ENCODE data around the gene DEPDC4.
"Not testable (repeated sequence)": the region's sequence is repeated elsewhere in the genome, so short reads cannot be mapped to it uniquely, and the experiment has no call there.

Gene DEPDC4

DNA sequence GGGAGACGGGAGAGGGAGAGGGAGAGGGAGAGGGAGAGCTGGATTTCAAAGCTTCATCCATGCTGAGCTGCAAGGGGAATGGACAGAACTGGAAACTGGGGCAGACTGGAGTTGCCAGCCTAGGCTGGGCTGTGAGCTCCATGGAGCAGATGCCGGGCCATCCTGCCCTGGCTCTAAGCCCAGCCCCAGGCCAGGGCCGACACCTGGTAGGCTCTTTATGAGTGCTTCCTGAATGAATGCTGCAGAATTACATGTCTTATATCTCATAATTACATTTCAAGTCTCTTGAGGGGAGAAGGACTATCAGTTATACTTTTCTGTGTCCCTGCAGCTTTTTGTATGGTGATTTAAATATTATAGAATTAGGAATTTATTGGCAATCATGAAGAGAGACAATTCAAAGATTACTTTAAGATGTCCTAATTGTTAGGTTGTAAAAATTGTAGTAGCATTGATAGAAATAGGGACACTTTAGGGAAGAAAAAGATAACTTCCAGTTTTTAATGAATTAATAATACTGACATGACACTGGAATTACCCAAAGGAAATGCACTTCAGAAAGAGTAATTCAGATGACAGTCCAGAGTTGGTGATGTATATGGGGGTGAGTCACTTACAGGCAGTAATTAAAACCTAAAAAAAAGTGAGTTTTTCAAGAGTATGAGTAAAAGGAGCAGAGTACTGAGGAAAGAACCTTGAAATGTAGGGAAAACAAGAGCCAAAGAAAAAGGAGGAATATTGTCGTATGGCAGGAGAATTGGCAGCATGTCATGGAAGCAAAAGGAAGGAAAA lies 29.1 kb upstream of the DEPDC4 start:
- in situ Hi-C loops (cut with HindIII; ENCODE audit: low pct_ligation_motif_present, low sequenced_read_pairs) = no loop called here
- no peak for DNase-seq
- H3K36me3 ChIP-seq (replicated peaks) = peaks cover 9% of the 10 kb centered on the region
- H3K27me3 ChIP-seq (replicated peaks) = no peaks in the 10 kb centered on the region
- TF ChIP-seq, protein P1, sequence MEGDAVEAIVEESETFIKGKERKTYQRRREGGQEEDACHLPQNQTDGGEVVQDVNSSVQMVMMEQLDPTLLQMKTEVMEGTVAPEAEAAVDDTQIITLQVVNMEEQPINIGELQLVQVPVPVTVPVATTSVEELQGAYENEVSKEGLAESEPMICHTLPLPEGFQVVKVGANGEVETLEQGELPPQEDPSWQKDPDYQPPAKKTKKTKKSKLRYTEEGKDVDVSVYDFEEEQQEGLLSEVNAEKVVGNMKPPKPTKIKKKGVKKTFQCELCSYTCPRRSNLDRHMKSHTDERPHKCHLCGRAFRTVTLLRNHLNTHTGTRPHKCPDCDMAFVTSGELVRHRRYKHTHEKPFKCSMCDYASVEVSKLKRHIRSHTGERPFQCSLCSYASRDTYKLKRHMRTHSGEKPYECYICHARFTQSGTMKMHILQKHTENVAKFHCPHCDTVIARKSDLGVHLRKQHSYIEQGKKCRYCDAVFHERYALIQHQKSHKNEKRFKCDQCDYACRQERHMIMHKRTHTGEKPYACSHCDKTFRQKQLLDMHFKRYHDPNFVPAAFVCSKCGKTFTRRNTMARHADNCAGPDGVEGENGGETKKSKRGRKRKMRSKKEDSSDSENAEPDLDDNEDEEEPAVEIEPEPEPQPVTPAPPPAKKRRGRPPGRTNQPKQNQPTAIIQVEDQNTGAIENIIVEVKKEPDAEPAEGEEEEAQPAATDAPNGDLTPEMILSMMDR (IDR thresholded peaks at IDR 0.05; ENCODE audit: low read depth, low read length, missing control alignments) = no peak
- no peak overlapping the region for H3K4me3 ChIP-seq (ENCODE audit: low read depth, low read length)
- no peak overlapping the region for H3K27ac ChIP-seq

DNA sequence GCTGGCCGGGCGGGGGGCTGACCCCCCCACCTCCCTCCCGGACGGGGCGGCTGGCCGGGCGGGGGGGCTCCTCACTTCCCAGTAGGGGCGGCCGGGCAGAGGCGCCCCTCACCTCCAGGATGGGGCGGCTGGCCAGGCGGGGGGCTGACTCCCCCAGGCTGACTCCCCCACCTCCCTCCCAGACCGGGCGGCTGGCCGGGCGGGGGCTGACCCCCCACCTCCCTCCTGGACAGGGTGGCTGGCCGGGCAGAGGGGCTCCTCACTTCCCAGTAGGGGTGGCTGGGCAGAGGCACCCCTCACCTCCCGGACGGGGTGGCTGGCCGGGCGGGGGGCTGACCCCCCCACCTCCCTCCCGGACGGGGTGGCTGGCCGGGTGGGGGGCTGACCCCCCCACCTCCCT lies 27.5 kb upstream of the DEPDC4 start:
- in situ Hi-C loops (cut with HindIII; ENCODE audit: low pct_ligation_motif_present, low sequenced_read_pairs); H3K4me3 ChIP-seq (ENCODE audit: low read depth, low read length); DNase-seq; H3K27ac ChIP-seq; H3K27me3 ChIP-seq (replicated peaks); H3K36me3 ChIP-seq (replicated peaks): not testable (repeated sequence)

DNA sequence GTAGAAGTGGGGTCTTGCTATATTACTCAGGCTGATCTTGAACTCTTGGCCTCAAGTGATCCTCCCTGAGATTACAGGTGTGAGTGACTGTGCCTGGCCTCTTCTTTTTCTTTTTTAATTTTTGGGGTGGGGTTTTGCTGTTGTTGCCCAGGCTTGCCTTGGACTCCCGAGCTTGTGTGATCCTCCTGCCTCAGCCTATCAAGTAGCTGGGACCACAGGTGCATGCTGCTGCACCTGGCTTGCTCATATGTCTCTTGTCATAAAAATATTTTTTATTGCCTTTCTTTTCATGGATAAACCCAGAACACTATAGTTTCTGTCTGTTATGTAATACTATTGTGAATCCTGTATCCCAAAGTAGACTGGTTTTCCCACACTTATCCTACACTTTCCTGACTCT lies 26.1 kb upstream of the DEPDC4 start:
- in situ Hi-C loops (cut with HindIII; ENCODE audit: low pct_ligation_motif_present, low sequenced_read_pairs) = no loop called here
- TF ChIP-seq, protein P1 (IDR thresholded peaks at IDR 0.05; ENCODE audit: low read depth, low read length, missing control alignments) = no peak
- no peak for DNase-seq

DNA sequence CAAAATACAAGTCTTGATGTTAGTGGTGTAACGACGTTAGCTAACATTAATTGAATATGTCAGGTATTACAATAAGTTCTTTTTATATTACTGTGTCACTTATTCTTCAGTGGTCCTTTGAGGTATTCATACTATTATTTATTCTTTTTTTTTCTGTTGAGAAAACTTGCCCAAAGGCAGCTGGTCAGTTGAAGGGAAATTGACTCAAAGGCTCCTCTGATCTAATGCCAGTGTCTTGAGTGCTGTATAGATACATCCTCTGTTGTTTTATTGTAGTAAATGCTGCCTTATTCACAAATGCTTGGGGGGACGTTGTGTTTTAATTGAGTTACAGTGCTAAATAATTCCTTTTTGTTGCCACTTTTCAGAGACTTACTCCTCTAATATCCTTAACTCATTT lies 23.1 kb upstream of the DEPDC4 start:
- H3K27ac ChIP-seq = no peak overlapping the region
- peaks cover 3% of the 10 kb centered on the region for H3K36me3 ChIP-seq (replicated peaks)
- in situ Hi-C loops (cut with HindIII; ENCODE audit: low pct_ligation_motif_present, low sequenced_read_pairs) = no loop called here
- TF ChIP-seq, protein P1 (IDR thresholded peaks at IDR 0.05; ENCODE audit: low read depth, low read length, missing control alignments) = no peak
- H3K4me3 ChIP-seq (ENCODE audit: low read depth, low read length) = no peak overlapping the region
- no peak for DNase-seq
- H3K27me3 ChIP-seq (replicated peaks) = no peaks in the 10 kb centered on the region

More for the DNA sequence above, 26.1 kb upstream of the DEPDC4 start:
- Histone ChIP-seq H3K4me3 (ENCODE audit: low read depth, low read length) (no peak overlapping the region), H3K27me3 (replicated peaks) (no peaks in the 10 kb centered on the region), H3K27ac (no peak overlapping the region), H3K36me3 (replicated peaks) (peaks cover 3% of the 10 kb centered on the region)

DNA sequence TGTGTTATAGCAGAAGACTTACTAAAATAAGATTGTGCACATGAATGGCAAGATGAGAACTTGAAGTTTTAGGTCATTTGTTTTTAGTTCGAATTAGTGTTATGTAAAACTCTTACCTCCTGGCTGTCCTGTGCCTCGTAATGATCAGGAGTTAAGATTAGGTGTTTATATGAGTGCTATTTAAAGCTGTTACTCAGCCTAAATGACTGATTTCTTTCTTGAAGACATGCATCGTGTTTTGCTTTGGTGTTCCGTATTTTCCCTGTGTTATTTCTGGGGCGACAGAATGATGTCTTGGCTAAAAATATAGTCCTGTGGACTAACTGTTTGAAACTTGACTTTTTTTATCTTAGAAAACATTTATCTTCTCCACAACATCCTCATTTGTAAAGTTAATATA lies 22.2 kb upstream of the DEPDC4 start:
- Histone ChIP-seq H3K36me3 (replicated peaks) (peaks cover 3% of the 10 kb centered on the region), H3K27ac (no peak overlapping the region), H3K27me3 (replicated peaks) (no peaks in the 10 kb centered on the region), H3K4me3 (ENCODE audit: low read depth, low read length) (no peak overlapping the region)
- in situ Hi-C loops (cut with HindIII; ENCODE audit: low pct_ligation_motif_present, low sequenced_read_pairs) = no loop called here
- TF ChIP-seq, protein P1 (IDR thresholded peaks at IDR 0.05; ENCODE audit: low read depth, low read length, missing control alignments) = no peak
- DNase-seq = no peak

DNA sequence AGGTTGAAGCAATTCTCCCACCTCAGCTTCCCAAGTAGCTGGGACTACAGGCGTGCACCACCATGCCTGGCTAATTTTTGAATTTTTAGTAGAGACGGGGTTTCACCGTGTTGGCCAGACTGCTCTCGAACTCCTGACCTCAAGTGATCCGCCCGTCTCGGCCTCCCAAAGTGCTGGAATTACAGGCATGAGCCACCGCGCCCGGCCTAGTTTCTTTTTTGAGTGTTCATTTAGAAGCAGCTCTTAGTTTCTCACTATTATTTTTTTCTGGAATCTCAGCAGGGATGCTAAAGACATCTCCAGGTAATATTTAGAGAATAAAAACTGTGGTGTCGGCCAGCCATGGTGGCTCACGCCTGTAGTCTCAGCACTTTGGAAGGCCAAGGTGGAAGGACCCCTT lies 17.7 kb upstream of the DEPDC4 start:
- H3K36me3 ChIP-seq (replicated peaks); DNase-seq; in situ Hi-C loops (cut with HindIII; ENCODE audit: low pct_ligation_motif_present, low sequenced_read_pairs); H3K27me3 ChIP-seq (replicated peaks); H3K4me3 ChIP-seq (ENCODE audit: low read depth, low read length); H3K27ac ChIP-seq: not testable (repeated sequence)
